H9 (cell line): ENCODE data around the gene DCP1A. TPM values are rescaled to one million over a fixed set of nuclear protein-coding genes. Genes with fewer than 3 reads are reported as not detected.

Experiments
- DNase-seq: peaks from one replicate; pipeline ENCODE4 v3.0.0-alpha.2; 2017
- H2AFZ ChIP-seq: one replicate; pipeline ENCODE4 v1.6.1; 2013; ENCODE audit warnings: mild to moderate bottlenecking, low read length, control low read depth, moderate library complexity
- H2AK5ac ChIP-seq: 2 replicates; pipeline ENCODE4 v1.6.1; 2013; ENCODE audit warnings: low read length, control low read depth, mixed read lengths; ENCODE audit not compliant: insufficient read length
- H2BK120ac ChIP-seq: one replicate; pipeline ENCODE4 v1.6.1; 2013; ENCODE audit warnings: low read depth, mild to moderate bottlenecking, low read length, control low read depth, inconsistent platforms; ENCODE audit not compliant: poor library complexity, severe bottlenecking
- H2BK12ac ChIP-seq: 2 replicates; pipeline ENCODE4 v1.6.1; 2013; ENCODE audit warnings: low read length, control low read depth, mixed read lengths, low read depth; ENCODE audit not compliant: insufficient read length
- H2BK15ac ChIP-seq: 2 replicates; pipeline ENCODE4 v1.6.1; 2013; ENCODE audit warnings: low read depth, low read length, control low read depth
- H2BK20ac ChIP-seq: one replicate; pipeline ENCODE4 v1.6.1; 2013; ENCODE audit warnings: low read depth, mild to moderate bottlenecking, low read length, control low read depth, inconsistent platforms; ENCODE audit not compliant: poor library complexity, severe bottlenecking
- H2BK5ac ChIP-seq: 2 replicates; pipeline ENCODE4 v1.6.1; 2013; ENCODE audit warnings: low read length, control low read depth, mixed read lengths; ENCODE audit not compliant: insufficient read length
- H3K14ac ChIP-seq: 2 replicates; pipeline ENCODE4 v1.6.1; 2013; ENCODE audit warnings: low read length, control low read depth; ENCODE audit not compliant: insufficient read depth
- H3K18ac ChIP-seq: 2 replicates; pipeline ENCODE4 v1.6.1; 2013; ENCODE audit warnings: low read depth, mild to moderate bottlenecking, mixed read lengths, low read length, control low read depth; ENCODE audit not compliant: insufficient read length
- H3K23ac ChIP-seq: 2 replicates; pipeline ENCODE4 v1.6.1; 2013; ENCODE audit warnings: low read length, control low read depth, mixed read lengths, low read depth; ENCODE audit not compliant: insufficient read length
- H3K23me2 ChIP-seq: 2 replicates; pipeline ENCODE4 v1.6.1; 2013; ENCODE audit warnings: low read depth, mild to moderate bottlenecking, mixed read lengths, low read length, control low read depth; ENCODE audit not compliant: insufficient read length, poor library complexity, severe bottlenecking
- H3K27ac ChIP-seq: 2 replicates; pipeline ENCODE4 v1.5.1; 2013; ENCODE audit warnings: low read length, control low read depth, mixed read lengths, low read depth; ENCODE audit not compliant: insufficient read length
- H3K27me3 ChIP-seq: 2 replicates; pipeline ENCODE4 v1.6.1; 2013; ENCODE audit warnings: low read length, control low read depth, inconsistent platforms; ENCODE audit not compliant: insufficient read depth
- H3K4ac ChIP-seq: 2 replicates; pipeline ENCODE4 v1.6.1; 2013; ENCODE audit warnings: low read depth, mild to moderate bottlenecking, control low read depth, inconsistent platforms, low read length, moderate library complexity
- H3K4me1 ChIP-seq: 2 replicates; pipeline ENCODE4 v1.6.1; 2013; ENCODE audit warnings: low read length, control low read depth, inconsistent platforms; ENCODE audit not compliant: insufficient read depth
- H3K4me2 ChIP-seq: 2 replicates; pipeline ENCODE4 v1.6.1; 2013; ENCODE audit warnings: low read length, control low read depth, mixed read lengths; ENCODE audit not compliant: insufficient read length, insufficient read depth
- H3K56ac ChIP-seq: 2 replicates; pipeline ENCODE4 v1.6.1; 2013; ENCODE audit warnings: low read depth, mild to moderate bottlenecking, mixed read lengths, low read length, control low read depth; ENCODE audit not compliant: insufficient read length
- H3K79me1 ChIP-seq: 2 replicates; pipeline ENCODE4 v1.6.1; 2013; ENCODE audit warnings: low read depth, mild to moderate bottlenecking, moderate library complexity, low read length, control low read depth, inconsistent platforms; ENCODE audit not compliant: insufficient read depth, poor library complexity, severe bottlenecking
- H3K79me2 ChIP-seq: 2 replicates; pipeline ENCODE4 v1.6.1; 2013; ENCODE audit warnings: low read length, control low read depth, inconsistent platforms; ENCODE audit not compliant: insufficient read depth
- H3K9ac ChIP-seq: 2 replicates; pipeline ENCODE4 v1.6.1; 2013; ENCODE audit warnings: low read length, control low read depth, mixed read lengths; ENCODE audit not compliant: insufficient read length; ENCODE audit errors: extremely low read depth
- H3K9me3 ChIP-seq: one replicate; pipeline ENCODE4 v1.6.1; 2013; ENCODE audit warnings: low read depth, low read length, inconsistent platforms; ENCODE audit not compliant: control insufficient read depth
- H3T11ph ChIP-seq: one replicate; pipeline ENCODE4 v1.6.1; 2013; ENCODE audit warnings: mild to moderate bottlenecking, low read length, control low read depth, inconsistent platforms
- H4K20me1 ChIP-seq: one replicate; pipeline ENCODE4 v1.6.1; 2013; ENCODE audit not compliant: control insufficient read depth, insufficient read length, insufficient read depth
- H4K5ac ChIP-seq: 2 replicates; pipeline ENCODE4 v1.6.1; 2013; ENCODE audit warnings: low read depth, mild to moderate bottlenecking, mixed read lengths, low read length, control low read depth; ENCODE audit not compliant: insufficient read length
- H4K8ac ChIP-seq: replicated peaks from 2 replicates; pipeline ENCODE4 v1.6.1; 2013; ENCODE audit warnings: low read length, control low read depth, mixed read lengths, low read depth; ENCODE audit not compliant: insufficient read length
- H4K91ac ChIP-seq: 2 replicates; pipeline ENCODE4 v1.6.1; 2013; ENCODE audit warnings: low read depth, mild to moderate bottlenecking, moderate library complexity, mixed read lengths, low read length, control low read depth; ENCODE audit not compliant: insufficient read length
- H3K27ac Mint-ChIP-seq, 3 experiments: 2 replicates in 2 of 3; 3 replicates in 1 of 3; pipeline ENCODE4 v1.8.0; 2020 to 2021; ENCODE audit warnings: mixed read lengths in 3 of 3, mild to moderate bottlenecking in 1 of 3, moderate library complexity in 1 of 3
- H3K27me3 Mint-ChIP-seq: 2 replicates; pipeline ENCODE4 v1.8.0; 2021; ENCODE audit warnings: low read depth, mild to moderate bottlenecking, moderate library complexity, mixed read lengths
- H3K36me3 Mint-ChIP-seq, 3 experiments: 2 replicates in 2 of 3; 3 replicates in 1 of 3; pipeline ENCODE4 v1.8.0; 2020 to 2021; ENCODE audit warnings: low read depth in 3 of 3, mixed read lengths in 3 of 3; ENCODE audit not compliant: insufficient read depth in 1 of 3
- H3K4me1 Mint-ChIP-seq, 2 experiments: 2 replicates each; pipeline ENCODE4 v1.8.0; 2020; ENCODE audit warnings: mixed read lengths in 2 of 2
- H3K4me3 Mint-ChIP-seq, 2 experiments: 2 replicates in 1 of 2; 3 replicates in 1 of 2; pipeline ENCODE4 v1.8.0; 2020 to 2021; ENCODE audit warnings: mild to moderate bottlenecking in 2 of 2, mixed read lengths in 2 of 2, moderate library complexity in 1 of 2
- H3K9me3 Mint-ChIP-seq, 2 experiments: 2 replicates in 1 of 2; 3 replicates in 1 of 2; pipeline ENCODE4 v1.8.0; 2020; ENCODE audit warnings: mild to moderate bottlenecking in 2 of 2, mixed read lengths in 2 of 2, moderate library complexity in 1 of 2
- CTCF ChIP-seq: fragments of 200-600 bp; sonication (generic); conservative IDR thresholded peaks from 3 replicates; pipeline ENCODE4 v1.8.0; 2021; ENCODE audit warnings: antibody characterized with exemption, mild to moderate bottlenecking
- WGBS: extraction: QIAGEN DNeasy Blood & Tissue Kit; methylation state at CpG from one replicate; pipeline ENCODE4 v1.1.7; 2013; ENCODE audit warnings: missing lambda C conversion rate, low lambda C conversion rate, mixed read lengths; ENCODE audit not compliant: insufficient read length; ENCODE audit errors: extremely low coverage; 5-methylcytosine and 5-hydroxymethylcytosine counted together
- total RNA-seq: library from RNA; stranded (reverse); gene quantifications from 2 replicates; pipeline ENCODE4 v1.2.1, GENCODE V29; 2021

Gene DCP1A
- total RNA-seq, 1 experiment from 2014 or later: 17.8 TPM

GRCh38 chr3:53250453-53250852 is 96.9 kb downstream of the DCP1A start:
- Mint-ChIP-seq H3K9me3 (no peaks in the 10 kb centered on the region), H3K4me3 (peak overlapping the region in 1 of 2 experiments; percentile 40; a peak in 2 of 5 replicates), H3K4me1 (peaks cover 56 to 72% of the 10 kb centered on the region in 2 experiments), H3K27me3 (no peaks in the 10 kb centered on the region; the same call in 1 of the 2 replicates), H3K36me3 (peaks cover 32 to 37% (median 32%) of the 10 kb centered on the region in 3 experiments; a peak in 6 of 7 replicates), H3K27ac (peak overlapping the region in 1 of 3 experiments; percentile 67; a peak in 2 of 7 replicates)
- Histone ChIP-seq H2BK5ac (no peak overlapping the region), H4K91ac (no peak overlapping the region), H3K23me2 (peaks cover 14% of the 10 kb centered on the region), H2BK20ac (no peak overlapping the region), H3K27ac (no peak overlapping the region), H3K4me2 (no peak overlapping the region), H3K79me1 (peaks cover 2% of the 10 kb centered on the region), H3K9me3 (no peaks in the 10 kb centered on the region), H2BK120ac (no peak overlapping the region), H3T11ph (no peak overlapping the region), H3K9ac (no peak overlapping the region), H3K23ac (no peak overlapping the region), H3K14ac (no peak overlapping the region; the same call in 1 of the 2 replicates), H3K79me2 (peaks cover 91% of the 10 kb centered on the region), H3K4ac (no peak overlapping the region), H2BK12ac (no peak overlapping the region), H2AK5ac (no peak overlapping the region), H4K5ac (no peak overlapping the region), H2AFZ (no peak overlapping the region), H4K8ac (no peak overlapping the region), H3K4me1 (peaks cover 22% of the 10 kb centered on the region; the same call in 1 of the 2 replicates), H4K20me1 (peaks cover 2% of the 10 kb centered on the region), H3K18ac (no peak overlapping the region), H2BK15ac (no peak overlapping the region), H3K27me3 (no peaks in the 10 kb centered on the region), H3K56ac (no peak overlapping the region)
- no peak for DNase-seq
- WGBS: no CpG with 5 or more reads among the region's 3 CpGs
- no peak for TF ChIP-seq CTCF
